Activated CD4-positive, alpha-beta T cell treated with anti-CD3 and anti-CD28 coated beads, Interleukin-2, amount 50 U/mL, for 16 hours (primary cell): ENCODE measurements around the gene TSPAN32.

Source experiments
- DNase-seq: peaks from one replicate; pipeline ENCODE4 v3.0.0-alpha.2; 2020

Gene TSPAN32

GRCh38 chr11:2304506-2305139 is 2.8 kb downstream of the TSPAN32 start:
- DNase-seq, result no peak

GRCh38 chr11:2305140-2305778 is 3.4 kb downstream of the TSPAN32 start:
- DNase-seq, result peak; percentile 82

- no peak for DNase-seq
These were observed 4.1 kb downstream of the TSPAN32 start for GRCh38 chr11:2305788-2306451.

GRCh38 chr11:2306452-2306823 is 4.6 kb downstream of the TSPAN32 start:
- no peak for DNase-seq

GRCh38 chr11:2306877-2307500 is 5.2 kb downstream of the TSPAN32 start:
- no peak for DNase-seq

GRCh38 chr11:2307501-2308331 is 5.9 kb downstream of the TSPAN32 start:
- DNase-seq, result no peak

- no peak for DNase-seq
These were observed 6.9 kb downstream of the TSPAN32 start for GRCh38 chr11:2308713-2309112.

- no peak for DNase-seq
These were observed 7.6 kb downstream of the TSPAN32 start for GRCh38 chr11:2309251-2310072.

GRCh38 chr11:2310073-2310785 is 8.4 kb downstream of the TSPAN32 start:
- DNase-seq, result no peak

- no peak for DNase-seq
These were observed 9.1 kb downstream of the TSPAN32 start for GRCh38 chr11:2310786-2311352.

GRCh38 chr11:2311353-2312133 is 9.7 kb downstream of the TSPAN32 start:
- DNase-seq, result no peak

- no peak for DNase-seq
These were observed 10.6 kb downstream of the TSPAN32 start for GRCh38 chr11:2312232-2313042.

GRCh38 chr11:2313051-2313951 is 11.5 kb downstream of the TSPAN32 start:
- DNase-seq, result no peak

- DNase-seq, result no peak
These were observed 12.3 kb downstream of the TSPAN32 start for GRCh38 chr11:2314136-2314524.

- no peak for DNase-seq
These were observed 12.9 kb downstream of the TSPAN32 start for GRCh38 chr11:2314525-2315394.

- DNase-seq, result no peak
These were observed 13.8 kb downstream of the TSPAN32 start for GRCh38 chr11:2315395-2316168.
